HG03103 (cell line): ENCODE measurements around the gene NSD1.
"Not testable (repeated sequence)": the region's sequence is repeated elsewhere in the genome, so short reads cannot be mapped to it uniquely, and the experiment has no call there.

Experiments
- ATAC-seq: cut with Tn5 transposase; IDR thresholded peaks from one replicate; pipeline ENCODE4 v1.9.1; 2021; ENCODE audit warnings: low read depth; ENCODE audit not compliant: unreplicated experiment

NSD1 gene

DNA sequence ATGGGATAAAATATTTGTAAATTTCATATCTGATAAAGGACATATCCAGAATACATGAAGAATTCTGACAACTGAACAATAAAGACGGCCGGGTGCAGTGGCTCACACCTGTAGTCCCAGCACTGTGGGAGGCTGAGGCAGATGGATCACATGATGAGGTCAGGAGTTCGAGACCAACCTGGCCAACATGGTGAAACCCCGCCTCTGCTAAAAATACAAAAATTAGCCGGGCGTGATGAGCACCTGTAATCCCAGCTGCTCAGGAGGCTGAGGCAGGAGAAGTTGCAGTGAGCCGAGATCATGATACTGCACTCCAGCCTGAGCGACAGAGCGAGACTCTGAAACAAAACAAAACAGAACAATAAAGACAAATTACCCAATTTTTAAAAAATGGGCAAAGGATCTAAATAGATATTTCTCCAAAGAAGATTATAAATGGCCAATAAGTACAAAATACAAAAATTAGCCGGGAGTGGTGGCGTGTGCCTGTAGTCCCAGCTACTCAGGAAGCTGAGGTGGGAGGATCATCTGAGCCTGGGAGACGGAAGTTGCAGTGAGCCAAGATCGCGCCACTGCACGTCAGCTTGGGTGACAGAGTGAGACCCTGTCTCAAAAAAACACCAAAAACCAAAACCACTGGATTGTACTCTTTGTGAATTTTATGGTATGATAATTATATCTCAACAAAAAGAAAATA, 9.6 kb upstream of the NSD1 start:
- peak; percentile 41 for ATAC-seq

DNA sequence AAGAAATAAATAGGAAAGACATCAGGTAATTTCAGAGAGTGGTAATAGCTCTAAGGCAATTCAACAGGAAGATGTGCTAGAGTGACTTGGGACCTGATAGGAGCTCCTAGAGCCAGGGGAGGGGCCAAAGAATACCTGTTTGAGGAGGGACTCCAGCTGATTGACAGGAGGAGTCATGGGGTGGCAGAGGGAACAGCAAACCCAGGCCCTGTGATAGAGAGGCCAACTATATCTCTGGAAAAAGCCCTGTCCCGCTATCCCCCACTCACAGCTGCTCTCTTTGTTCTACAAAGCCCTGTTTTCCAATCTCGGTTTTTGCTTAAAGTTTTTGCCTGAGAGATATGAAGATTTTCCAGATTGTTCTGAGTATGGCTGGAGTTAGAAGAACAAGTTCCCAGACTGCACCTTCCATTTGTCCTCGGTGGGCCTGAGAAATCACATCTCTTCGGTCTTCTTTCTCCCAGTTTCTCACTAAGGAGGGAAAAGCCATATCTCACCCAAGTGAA, 9.0 kb upstream of the NSD1 start:
- ATAC-seq = peak; percentile 60

DNA sequence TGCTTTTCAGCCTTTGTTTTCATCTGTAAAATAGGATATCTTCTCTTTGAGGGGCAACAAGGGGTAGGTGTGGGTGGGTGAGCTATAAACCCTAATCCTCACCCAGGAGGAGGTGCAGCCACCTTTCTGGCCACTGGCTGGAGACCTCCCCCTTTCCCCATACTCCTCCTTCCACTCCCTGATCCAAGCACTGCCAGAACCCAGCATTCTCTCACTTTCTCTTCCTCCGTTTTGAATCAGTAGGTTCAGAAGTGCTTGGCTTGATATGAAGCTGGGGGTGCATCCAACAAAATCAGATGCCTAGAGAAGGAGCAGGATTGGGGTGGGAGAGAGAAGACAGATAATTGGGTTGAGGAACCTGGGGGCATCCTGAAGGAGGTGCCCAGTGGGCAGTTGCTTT, 6.8 kb upstream of the NSD1 start:
- no peak for ATAC-seq

DNA sequence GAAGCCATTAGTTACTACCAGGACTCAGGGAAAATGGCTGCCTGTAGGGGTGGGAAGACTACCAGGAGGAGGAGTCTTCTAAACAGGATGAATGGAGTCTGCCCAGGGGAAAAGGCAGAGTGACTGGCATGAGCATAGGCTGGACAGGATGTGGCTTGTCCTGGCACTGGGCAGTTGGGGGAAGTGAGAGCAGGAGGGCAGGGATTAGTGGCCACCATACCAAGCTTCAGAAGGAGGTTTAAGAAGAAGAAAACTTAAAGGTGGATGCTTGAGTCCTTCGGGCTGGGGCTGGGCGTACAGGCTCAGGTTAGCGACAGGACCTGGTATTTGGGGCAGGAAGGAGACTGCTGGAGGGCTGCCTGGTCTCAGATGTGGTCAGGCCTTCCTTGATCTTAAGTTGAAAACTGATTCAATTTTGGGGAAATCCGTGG, 5.0 kb upstream of the NSD1 start:
- no peak for ATAC-seq

DNA sequence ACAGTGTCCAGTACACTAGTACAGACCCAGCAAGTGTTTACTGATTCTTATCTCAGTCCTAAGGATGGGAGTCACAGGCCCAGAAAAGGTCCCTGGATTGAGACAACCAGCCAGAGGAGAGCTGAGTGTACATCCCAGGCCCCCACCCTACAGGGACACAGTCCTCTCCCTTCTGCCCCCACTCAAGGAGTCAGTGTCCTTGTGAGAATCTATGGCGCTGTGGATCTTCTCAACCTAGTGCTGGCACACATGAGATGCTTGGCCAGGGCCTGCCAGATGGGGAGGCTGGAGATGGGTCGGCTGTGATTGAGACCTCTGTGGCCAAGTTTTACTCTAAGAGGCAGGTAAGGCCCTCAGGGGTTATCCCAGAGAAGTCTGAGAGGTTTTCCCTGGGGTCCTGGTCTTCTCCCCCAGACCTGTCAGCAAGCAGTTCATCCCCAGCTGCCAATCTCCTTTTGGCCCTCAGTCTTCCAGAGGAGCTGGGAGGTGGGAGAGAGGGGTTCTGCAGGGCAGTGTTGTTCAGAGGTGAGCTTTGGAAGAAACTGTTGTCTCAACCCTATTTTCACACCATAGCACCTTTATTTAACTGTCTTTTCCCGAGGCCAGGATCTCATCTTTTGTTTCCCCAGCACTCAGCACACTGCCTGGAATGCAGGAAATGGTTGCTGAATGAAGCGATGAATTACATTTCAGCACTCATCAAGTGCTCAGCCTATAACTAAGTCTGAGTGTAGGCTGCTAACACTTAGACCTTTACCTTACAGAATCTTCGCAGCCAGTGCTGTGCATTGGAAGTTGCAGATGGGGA, 3.2 kb upstream of the NSD1 start:
- ATAC-seq = no peak

DNA sequence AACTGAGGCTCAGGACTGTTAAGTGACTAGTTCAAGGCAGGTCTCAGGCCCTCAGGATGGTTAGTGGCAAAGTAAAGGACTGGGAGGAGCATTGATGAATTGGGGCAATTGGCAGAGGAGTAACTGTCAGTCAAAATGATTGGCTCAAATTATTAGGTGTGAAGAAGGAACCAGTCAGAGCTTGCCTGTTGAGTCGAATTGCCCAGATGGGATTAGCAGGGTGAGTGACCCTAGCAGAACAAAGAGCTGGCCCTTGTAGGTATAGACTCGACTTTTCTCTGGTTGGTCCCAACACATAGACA, 2.6 kb upstream of the NSD1 start:
- no peak for ATAC-seq

DNA sequence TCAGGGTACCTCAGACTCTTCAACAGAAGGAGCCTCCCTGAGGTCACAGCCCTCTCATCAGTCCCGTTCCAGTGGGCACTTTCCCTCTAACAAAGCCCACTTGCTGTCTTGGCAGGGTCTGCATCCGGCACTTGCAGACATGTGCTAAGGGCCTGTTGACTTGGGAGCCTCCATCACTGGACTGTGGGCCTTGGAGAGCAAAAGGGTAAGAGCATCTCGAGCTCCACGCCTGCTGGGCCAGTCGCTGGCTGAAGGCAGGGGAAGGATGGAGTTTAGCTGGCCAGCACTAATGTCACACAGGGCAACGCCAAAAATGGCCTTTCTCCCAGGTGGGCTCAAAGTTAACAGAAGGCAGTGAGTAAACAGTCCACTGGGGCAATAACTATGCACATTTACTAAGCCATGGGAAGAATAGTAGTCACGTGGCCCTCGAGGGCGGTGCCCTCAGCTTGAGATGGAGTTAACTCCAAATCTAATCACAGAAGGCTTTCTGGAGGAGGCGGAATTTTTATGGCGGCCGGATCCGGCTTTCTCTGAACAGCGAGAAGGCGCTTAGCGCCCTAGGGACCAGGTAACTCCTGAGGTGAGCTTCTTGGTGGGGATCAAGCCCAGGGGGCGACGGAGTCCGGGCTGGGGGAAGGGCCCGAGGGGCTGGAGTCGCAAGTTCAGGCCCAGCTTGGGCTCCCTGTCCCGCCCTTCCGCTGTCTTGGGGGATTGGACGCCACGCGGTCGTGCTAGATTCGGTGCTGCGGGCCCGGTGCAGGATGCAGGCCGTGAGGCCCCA, 2.0 kb upstream of the NSD1 start:
- ATAC-seq = no peak

DNA sequence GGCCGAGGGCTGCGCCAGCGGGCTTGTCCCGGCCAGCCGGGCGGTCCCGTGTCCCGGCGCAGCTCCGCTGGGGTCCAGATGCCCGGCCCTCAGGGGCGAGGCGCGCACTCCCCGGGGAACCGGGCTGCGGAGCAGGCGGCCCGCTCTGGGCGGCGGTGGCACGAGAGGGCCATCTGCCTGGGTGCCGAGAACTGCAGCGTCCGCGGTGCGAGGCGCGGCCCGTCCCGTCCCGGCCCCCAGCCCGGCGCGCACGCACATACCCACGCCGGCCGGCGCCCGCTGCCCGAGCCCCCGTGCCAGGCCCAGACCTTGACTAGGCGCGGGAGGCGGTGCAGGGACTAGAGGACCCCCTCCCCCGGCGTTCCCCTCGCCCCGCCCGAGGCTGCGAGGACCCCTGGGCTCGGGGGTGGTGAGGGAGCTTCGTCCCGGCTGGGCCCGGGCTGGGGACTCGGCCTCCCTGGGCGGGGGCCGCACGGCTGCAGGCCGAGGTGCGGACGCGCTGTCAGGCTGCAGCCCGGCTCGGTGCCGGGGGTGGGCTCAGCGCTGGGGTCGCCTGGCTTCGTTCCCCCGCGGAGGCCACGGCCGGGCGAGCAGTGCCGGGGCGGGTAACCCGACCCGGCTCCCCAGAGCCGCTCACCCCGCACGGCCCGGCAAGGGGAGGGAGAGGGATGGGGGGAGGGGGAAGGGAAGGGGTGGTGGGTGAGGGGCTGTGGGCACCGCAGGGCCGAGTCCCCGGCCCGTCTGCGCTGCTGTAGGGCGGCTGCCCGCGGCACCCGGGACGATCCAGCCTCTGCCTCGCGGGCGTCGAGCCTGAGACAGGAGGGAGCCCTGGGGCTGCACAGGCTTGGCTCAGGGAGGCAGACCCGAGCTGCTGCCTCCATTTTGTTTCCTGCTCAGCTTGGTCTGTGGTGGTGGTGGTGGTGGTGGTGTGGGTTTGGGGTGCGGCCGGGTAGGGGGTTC, 1.2 kb upstream of the NSD1 start:
- ATAC-seq = no peak

DNA sequence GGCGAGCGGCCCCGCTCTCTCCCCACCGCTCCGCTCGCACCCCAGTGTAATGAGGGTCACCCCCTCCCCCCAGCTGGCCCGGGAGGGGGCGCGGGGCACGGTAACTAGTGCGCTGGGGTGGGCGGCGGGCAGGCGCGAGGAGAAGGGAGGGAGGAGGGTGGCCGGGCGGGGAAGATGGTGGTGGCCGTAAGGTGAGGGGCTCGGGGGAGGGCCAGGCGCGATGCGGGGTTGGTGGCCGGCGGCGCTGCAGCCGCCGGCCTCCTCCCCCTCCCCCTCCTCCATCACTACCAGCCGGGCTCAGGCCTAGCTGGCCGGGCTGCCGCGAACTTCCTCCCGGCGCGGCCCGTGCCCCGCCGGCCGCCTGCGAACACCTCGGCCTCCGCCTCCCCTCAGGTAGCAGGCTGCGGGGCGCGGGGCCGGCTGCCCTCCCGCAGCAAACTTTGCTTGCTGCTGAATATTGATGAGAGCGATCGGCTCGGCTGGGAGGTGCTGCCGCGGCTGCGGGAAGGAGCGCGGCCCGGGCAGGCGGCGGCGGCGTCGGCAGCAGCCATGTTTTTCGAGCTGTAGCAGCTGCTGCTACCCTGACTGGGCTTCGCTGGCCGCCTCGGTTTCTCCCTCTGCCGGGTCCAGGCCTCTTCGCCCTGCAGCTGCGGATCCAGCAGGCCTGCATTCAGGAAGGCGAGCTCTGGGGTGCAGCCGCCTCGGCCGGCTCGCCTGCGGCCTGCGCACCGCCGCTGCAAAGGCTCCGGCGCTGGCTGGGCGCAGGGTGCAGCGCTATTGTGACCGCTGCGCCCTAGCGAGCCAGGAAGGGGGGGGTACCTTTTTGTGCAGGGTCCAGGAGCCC, 502 bp downstream of the NSD1 start:
- ATAC-seq = peak; percentile 27

DNA sequence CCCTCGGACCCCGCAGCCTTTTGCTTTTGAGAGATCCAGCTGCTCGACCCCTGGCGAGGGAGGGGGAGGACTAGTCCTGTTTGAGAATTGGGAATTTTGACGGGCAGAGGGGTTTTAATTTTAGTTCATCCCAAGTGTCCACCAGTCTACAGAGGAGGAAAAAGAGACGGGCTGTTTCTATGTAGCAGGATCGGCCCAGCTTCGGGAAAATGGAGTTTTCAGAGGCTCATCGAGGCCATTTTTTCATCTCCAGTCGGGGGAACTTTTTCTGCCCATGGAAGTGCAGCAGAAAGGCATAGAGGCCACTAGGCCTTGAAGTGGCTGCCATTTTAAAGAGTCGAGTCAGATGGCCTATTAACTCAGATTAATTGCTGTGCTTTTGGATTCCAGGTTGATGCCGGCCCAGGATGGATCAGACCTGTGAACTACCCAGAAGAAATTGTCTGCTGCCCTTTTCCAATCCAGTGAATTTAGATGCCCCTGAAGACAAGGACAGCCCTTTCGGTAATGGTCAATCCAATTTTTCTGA, 1.2 kb downstream of the NSD1 start:
- ATAC-seq = no peak

DNA sequence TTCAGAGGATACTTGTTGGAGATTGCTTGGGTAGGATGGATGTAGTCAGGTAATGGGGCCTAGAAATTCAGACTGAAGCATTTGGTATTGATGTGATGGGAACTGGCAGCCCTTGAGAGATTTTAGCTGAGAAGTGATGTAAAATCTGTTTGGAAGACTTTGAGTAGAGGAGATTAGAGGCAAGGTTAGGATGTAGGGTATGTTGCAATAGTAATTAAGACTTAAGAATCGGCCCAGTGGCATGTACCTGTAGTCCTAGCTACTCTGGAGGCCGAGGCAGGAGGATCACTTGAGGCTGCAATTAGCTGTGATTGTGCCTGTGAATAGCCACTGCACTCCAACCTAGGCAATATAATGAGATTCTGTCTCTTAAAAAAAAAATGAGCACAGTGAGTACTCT, 6.7 kb downstream of the NSD1 start:
- ATAC-seq = no peak

DNA sequence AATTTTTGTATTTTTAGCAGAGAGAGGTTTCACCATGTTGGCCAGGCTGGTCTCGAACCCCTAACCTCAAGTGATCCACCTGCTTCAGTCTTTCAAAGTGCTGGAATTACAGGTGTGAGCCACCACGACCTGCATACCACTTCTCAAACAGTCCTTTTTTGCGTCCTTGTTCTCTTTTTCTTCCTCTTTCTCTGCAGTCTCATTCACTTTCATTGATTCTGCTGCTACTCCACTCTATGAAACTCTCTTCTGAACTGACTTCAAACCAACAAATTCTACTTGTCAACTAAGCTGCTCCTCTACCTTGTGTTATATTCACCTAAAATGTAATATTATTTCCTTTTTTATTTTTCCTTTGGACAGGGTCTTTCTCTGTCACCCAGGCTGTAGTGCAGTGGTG, 7.9 kb downstream of the NSD1 start:
- no peak for ATAC-seq

DNA sequence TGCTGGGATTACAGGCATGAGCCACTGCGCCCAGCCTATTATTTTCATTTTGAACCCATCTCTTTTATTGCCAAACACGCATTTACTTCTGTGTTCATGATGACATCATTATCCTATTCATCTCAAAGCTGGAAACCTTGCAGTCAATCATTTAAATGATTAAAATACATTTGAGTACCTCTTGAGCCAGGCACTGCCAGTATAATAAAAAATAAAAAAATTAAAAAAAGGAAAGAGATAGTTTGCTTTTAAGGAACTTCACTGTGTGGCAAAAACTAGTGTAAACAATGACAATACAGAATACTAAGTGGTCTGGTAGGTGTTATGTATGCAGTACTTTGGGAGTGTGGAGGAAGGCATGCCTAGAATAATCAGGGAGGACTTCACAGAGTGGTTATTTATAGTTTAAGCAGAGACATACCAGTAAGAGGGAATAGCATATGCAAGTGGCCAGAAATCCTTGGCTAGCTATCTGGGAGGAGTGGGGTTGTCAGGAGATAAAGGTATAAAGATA, 8.6 kb downstream of the NSD1 start:
- ATAC-seq = no peak

DNA sequence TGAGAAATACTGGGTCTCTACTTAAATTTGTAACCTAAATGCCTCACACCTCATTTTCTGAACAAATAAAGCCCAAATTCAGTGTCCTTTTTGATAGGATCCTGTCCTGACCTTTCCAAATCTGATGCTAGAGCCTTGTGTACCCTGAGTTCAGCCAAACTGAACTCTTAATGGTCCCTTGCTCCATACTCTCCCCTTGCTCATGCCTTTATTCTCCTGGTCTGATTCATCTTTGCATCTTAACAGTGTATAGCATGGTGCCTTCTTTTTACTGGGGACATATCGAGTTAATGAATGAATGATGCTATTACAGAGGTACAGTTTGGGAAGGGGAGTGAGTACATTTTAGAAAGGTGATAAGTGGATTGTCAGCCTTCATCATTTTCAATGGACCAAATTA, 9.2 kb downstream of the NSD1 start:
- ATAC-seq = no peak

DNA sequence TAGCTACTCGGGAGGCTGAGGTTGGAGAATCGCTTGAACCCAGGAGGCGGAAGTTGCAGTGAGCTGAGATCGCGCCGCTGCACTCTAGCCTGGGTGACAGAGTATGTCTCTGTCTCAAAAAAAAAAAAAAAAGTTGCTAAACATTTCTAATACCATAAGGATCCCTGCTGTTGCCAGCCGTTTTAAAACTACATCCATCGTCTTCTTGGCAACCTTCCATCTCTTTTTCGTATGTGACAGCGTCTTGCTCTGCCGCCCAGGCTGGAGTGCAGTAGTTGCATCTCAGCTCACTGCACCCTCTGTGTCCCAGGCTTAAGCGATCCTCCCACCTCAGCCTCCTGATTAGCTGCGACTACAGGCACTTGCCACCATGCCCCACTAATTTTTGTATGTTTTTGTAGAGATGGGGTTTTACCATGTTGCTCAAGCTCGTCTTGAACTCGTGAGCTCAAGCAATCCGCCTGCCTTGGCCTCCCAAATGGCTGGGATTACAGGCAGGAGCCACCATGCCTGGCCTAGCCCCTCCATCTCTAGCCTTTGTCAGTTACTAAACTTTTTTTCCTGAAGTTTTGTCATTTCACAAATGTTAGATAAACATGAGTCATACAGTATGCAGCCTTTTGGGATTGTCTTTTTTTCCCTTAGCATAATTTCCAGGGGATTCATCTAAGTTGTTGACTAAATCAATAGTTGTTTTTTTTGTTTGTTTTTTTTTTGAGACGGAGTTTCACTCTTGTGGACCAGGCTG, 13.5 kb downstream of the NSD1 start:
- ATAC-seq = no peak

DNA sequence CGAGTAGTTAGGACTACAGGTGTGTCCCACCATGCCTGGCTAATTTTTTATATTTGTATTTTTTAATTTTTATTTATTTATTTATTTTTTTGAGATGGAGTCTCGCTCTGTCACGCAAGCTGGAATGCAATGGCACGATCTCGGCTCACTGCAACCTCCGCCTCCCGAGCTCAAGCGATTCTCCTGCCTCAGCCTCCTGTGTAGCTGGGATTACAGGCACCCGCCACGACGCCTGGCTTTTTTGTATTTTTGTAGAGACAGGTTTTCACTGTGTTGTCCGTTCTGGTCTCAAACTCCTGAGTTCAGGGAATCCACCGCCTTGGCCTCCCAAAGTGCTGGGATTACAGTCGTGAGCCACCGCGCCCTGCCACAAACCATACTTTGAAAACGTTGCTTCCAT, 16.5 kb downstream of the NSD1 start:
- ATAC-seq = not testable (repeated sequence)

DNA sequence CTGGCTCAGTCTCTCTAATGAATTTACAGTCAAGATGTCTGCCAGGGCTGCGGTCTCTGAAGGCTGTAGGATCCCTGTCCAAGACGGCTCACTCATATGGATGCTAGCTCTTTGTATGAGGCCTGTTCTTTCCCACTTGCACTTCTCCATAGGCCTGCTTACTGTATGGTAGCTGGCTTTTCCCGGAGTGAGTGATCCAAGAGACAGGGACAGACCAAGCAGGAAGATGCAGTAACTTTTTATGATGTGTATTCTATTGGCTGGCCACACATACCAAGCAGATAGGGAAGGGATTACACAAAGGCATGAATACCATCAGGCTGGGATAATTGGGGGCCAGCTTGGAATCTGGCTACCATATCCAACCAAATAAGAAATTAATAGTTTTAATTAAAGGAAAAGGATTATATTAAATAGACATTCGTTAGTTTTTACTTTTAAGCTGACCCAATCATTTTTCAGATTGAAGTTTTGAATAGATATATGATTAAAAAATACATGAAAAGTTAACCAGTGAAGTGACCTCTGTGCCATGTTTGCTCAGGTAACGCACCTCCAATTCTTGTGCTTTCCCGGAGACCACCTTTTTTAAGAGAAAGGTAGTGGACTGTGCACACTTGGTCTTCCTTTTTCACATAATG, 20.6 kb downstream of the NSD1 start:
- no peak for ATAC-seq

DNA sequence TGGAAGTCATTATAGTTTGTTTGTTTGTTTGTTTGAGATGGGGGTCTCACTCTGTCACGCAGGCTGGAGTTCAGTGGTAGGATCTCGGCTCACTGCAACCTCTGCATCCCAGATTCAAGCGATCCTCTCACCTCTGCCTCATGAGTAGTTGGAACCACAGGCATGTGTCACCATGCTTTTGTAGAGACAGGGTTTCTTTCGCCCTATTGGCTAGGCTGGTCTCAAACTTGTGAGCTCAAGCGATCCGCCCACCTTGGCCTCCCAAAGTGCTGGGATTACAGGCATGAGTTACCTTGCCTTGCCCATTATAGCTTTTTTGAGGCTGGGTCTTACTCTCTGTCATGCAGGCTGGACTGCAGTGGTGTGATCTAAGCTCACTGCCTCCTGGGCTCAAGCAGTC, 28.8 kb downstream of the NSD1 start:
- ATAC-seq = no peak
